Mammary epithelial cell (primary cell): ENCODE results near the gene ADCY7.

Source experiments
- CTCF ChIP-seq, 2 donors: IDR thresholded peaks in 1 of 2; conservative IDR thresholded peaks in 1 of 2; 2 replicates each; pipeline ENCODE4 v1.5.1; 2011 to 2012; ENCODE audit warnings: inconsistent platforms in 2 of 2, low read length in 2 of 2, mild to moderate bottlenecking in 2 of 2, control low read depth in 1 of 2, low read depth in 1 of 2; ENCODE audit not compliant: insufficient read depth in 1 of 2; ENCODE audit errors: extremely low read depth in 1 of 2
- EZH2 ChIP-seq: IDR thresholded peaks from 2 replicates; pipeline ENCODE4 v1.6.1; 2012; ENCODE audit warnings: low read length, inconsistent platforms, borderline replicate concordance

DNA sequence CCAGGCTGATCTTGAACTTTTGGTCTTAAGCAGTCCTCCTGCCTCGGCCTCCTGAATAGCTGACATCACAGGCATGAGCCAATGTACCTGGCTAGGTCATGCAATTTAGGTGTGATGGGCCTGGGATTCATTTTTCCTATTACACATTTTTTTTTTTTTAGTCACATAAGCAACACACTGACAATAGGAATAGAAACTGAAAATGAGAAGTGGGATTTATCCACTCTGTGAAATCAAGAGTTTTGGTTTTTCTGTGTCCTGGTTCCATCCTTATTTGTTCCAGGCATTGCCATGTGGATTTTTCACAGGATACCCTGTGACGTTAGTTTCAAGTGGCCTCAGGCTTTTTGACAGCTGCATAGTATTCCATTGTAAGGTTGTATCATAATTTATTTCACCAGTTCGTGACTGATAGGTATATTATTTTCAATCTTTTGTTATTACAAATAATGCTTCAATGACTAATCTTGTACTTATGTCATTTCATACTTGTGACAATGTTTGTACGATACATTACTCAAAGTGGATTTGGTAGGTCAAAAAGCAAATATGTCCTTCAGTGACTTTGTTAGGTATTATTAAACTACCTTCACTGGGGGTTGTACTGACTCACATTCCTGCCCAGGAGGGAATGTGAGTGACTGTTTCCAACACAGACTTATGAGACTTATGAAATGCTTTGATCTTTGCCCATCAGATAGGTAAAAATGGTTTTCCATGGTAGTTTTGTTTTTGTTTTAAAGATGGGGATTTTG, 10.6 kb downstream of the ADCY7 start:
- no peak for TF ChIP-seq CTCF (conservative IDR thresholded peaks at IDR 0.05 in 1 of 2, IDR thresholded peaks at IDR 0.05 in 1 of 2; ENCODE audit: extremely low read depth in 1 of 2, insufficient read depth in 1 of 2, low read depth in 1 of 2, low read length in 2 of 2)
- no peak for TF ChIP-seq EZH2
